HepG2 (cell line): ENCODE results near the gene PIEZO1. TPM values are rescaled to one million over a fixed set of nuclear protein-coding genes. Genes with fewer than 3 reads are reported as not detected.

ENCODE experiments used
- ADNP ChIP-seq: sonication (generic); formaldehyde crosslinking; IDR thresholded peaks from 2 replicates; pipeline ENCODE4 v1.4.0; 2020; ENCODE audit warnings: missing genetic modification reagents
- CBX2 ChIP-seq, 2 experiments: fragments of 200-600 bp in 1 of 2; sonication (generic); formaldehyde crosslinking in 1 of 2; IDR thresholded peaks; 2 replicates each; pipeline versions ENCODE4 v1.7.0 to v1.8.1; 2018 to 2022; ENCODE audit warnings: low read depth in 2 of 2, low read length in 1 of 2, mild to moderate bottlenecking in 1 of 2, missing genetic modification reagents in 1 of 2
- GATAD2A ChIP-seq: IDR thresholded peaks from 2 replicates; pipeline ENCODE4 v1.6.1; 2016
- NFE2 ChIP-seq: sonication (generic); formaldehyde crosslinking; IDR thresholded peaks from 2 replicates; pipeline ENCODE4 v1.4.0; 2020; ENCODE audit warnings: missing genetic modification reagents
- PATZ1 ChIP-seq: sonication (generic); formaldehyde crosslinking; IDR thresholded peaks from 2 replicates; pipeline ENCODE4 v1.4.0; 2020; ENCODE audit warnings: missing genetic modification reagents
- SOX5 ChIP-seq: IDR thresholded peaks from 2 replicates; pipeline ENCODE4 v1.6.1; 2016; ENCODE audit warnings: borderline replicate concordance
- STAG1 ChIP-seq: sonication (generic); formaldehyde crosslinking; IDR thresholded peaks from 2 replicates; pipeline ENCODE4 v1.4.0; 2020; ENCODE audit warnings: missing genetic modification reagents
- THAP9 ChIP-seq: sonication (generic); formaldehyde crosslinking; IDR thresholded peaks from 2 replicates; pipeline ENCODE4; 2020; ENCODE audit warnings: missing genetic modification reagents, mild to moderate bottlenecking, borderline replicate concordance
- TMF1 ChIP-seq: sonication (generic); formaldehyde crosslinking; IDR thresholded peaks from 2 replicates; pipeline ENCODE4 v1.8.1; 2022; ENCODE audit warnings: low read depth, missing genetic modification reagents
- XBP1 ChIP-seq: sonication (generic); formaldehyde crosslinking; IDR thresholded peaks from 2 replicates; pipeline ENCODE4 v1.5.0; 2020; ENCODE audit warnings: missing genetic modification reagents
- ZNF180 ChIP-seq: sonication (generic); formaldehyde crosslinking; IDR thresholded peaks from 2 replicates; pipeline ENCODE4 v1.4.0; 2020; ENCODE audit warnings: low read depth, missing genetic modification reagents, borderline replicate concordance
- ZNF205 ChIP-seq: IDR thresholded peaks from 2 replicates; pipeline ENCODE4 v1.6.1; 2018; ENCODE audit warnings: missing biosample characterization, missing genetic modification reagents
- ZNF234 ChIP-seq: sonication (generic); formaldehyde crosslinking; conservative IDR thresholded peaks from 2 replicates; pipeline ENCODE4 v1.5.1; 2020; ENCODE audit warnings: mild to moderate bottlenecking, missing genetic modification reagents
- ZNF253 ChIP-seq: sonication (generic); formaldehyde crosslinking; IDR thresholded peaks from 2 replicates; pipeline ENCODE4 v1.8.0; 2022; ENCODE audit warnings: mild to moderate bottlenecking, missing genetic modification reagents, borderline replicate concordance
- ZNF264 ChIP-seq: sonication (generic); formaldehyde crosslinking; IDR thresholded peaks from 2 replicates; pipeline ENCODE4 v1.4.0; 2020; ENCODE audit warnings: missing genetic modification reagents
- ZNF282 ChIP-seq: fragments of 450-650 bp; IDR thresholded peaks from 2 replicates; pipeline ENCODE4 v1.6.1; 2018; ENCODE audit not compliant: partially characterized antibody
- ZNF616 ChIP-seq: sonication (generic); formaldehyde crosslinking; IDR thresholded peaks from 2 replicates; pipeline ENCODE4 v1.5.0; 2020; ENCODE audit warnings: low read depth, mild to moderate bottlenecking, missing genetic modification reagents
- ZNF619 ChIP-seq: sonication (generic); formaldehyde crosslinking; IDR thresholded peaks from 2 replicates; pipeline ENCODE4 v1.4.0; 2020; ENCODE audit warnings: mild to moderate bottlenecking, missing genetic modification reagents
- ZNF672 ChIP-seq: sonication (generic); formaldehyde crosslinking; IDR thresholded peaks from 2 replicates; pipeline ENCODE4 v1.8.1; 2022; ENCODE audit warnings: missing genetic modification reagents
- ZNF703 ChIP-seq: sonication (generic); formaldehyde crosslinking; IDR thresholded peaks from 2 replicates; pipeline ENCODE4 v1.5.1; 2020; ENCODE audit warnings: missing genetic modification reagents, mild to moderate bottlenecking, moderate library complexity, borderline replicate concordance
- ZNF780A ChIP-seq: sonication (generic); formaldehyde crosslinking; IDR thresholded peaks from 2 replicates; pipeline ENCODE4 v1.8.0; 2022; ENCODE audit warnings: mild to moderate bottlenecking, missing genetic modification reagents, moderate library complexity
- ZZZ3 ChIP-seq: sonication (generic); formaldehyde crosslinking; IDR thresholded peaks from 2 replicates; pipeline ENCODE4 v1.4.0; 2020; ENCODE audit warnings: missing genetic modification reagents, mild to moderate bottlenecking, borderline replicate concordance
- polyA plus RNA-seq, 8 experiments: library from polyadenylated mRNA; depleted of rRNA in 3 of 8; stranded (reverse) in 7 of 8; unstranded in 1 of 8; fragments of >200 nt; fragmentation: Illumina TruSeq in 4 of 8; extraction: Trizol in 4 of 8; gene quantifications; 2 replicates each; pipeline versions ENCODE4 v1.2.1 to v1.2.3, GENCODE V29; 2011 to 2016; ENCODE audit warnings: low read depth in 4 of 8, missing spikeins in 1 of 8, mixed read lengths in 1 of 8; ENCODE audit not compliant: insufficient read depth in 1 of 8
- total RNA-seq, 5 experiments: library from RNA; depleted of rRNA; stranded (reverse); fragments of >200 nt; fragmentation: Illumina TruSeq; extraction: Trizol; gene quantifications; 2 replicates each; pipeline ENCODE4 v1.2.3, GENCODE V29; 2016; ENCODE audit warnings: low read depth in 1 of 5
- TF ChIP-seq, protein P1 (sequence below): fragments of 450-650 bp; IDR thresholded peaks from 2 replicates; pipeline ENCODE4 v1.6.1; 2017; ENCODE audit warnings: mild to moderate bottlenecking

The PIEZO1 gene
- total and polyA plus RNA-seq, 2 of the 13 experiments (the other 11 are each of a cell fraction or from before 2014, with no cell fraction given) = 67.9 to 85.0 TPM

GRCh38 chr16:88787579-88788314 lies 2.7 kb upstream of the PIEZO1 start (continued):
- TF ChIP-seq NFE2 (CRISPR knock-in tag) = no peak
- no peak for TF ChIP-seq ZNF180 (CRISPR knock-in tag)
- TF ChIP-seq THAP9 (CRISPR knock-in tag) = no peak
- no peak for TF ChIP-seq PATZ1 (CRISPR knock-in tag)
- peak; percentile 16; the same call in 1 of the 2 replicates for TF ChIP-seq SOX5
- no peak for TF ChIP-seq ZNF282
- TF ChIP-seq ZNF264 (CRISPR knock-in tag) = no peak; the same call in 1 of the 2 replicates
- no peak for TF ChIP-seq ZNF234 (CRISPR knock-in tag)
- TF ChIP-seq ZNF616 (CRISPR knock-in tag) = no peak
- no peak for TF ChIP-seq ZNF672 (CRISPR knock-in tag)
- TF ChIP-seq XBP1 (CRISPR knock-in tag) = no peak
- no peak for TF ChIP-seq ZNF205 (CRISPR knock-in tag)
- no peak for TF ChIP-seq ZNF703 (CRISPR knock-in tag)
- no peak for TF ChIP-seq STAG1 (CRISPR knock-in tag)
- no peak for TF ChIP-seq ZNF619
- no peak for TF ChIP-seq TMF1 (CRISPR knock-in tag)
- no peak for TF ChIP-seq CBX2 (IDR thresholded peaks at IDR 0.05; ENCODE audit: low read depth, low read length)
- no peak for TF ChIP-seq CBX2 (CRISPR knock-in tag; IDR thresholded peaks at IDR 0.05; ENCODE audit: low read depth)
- TF ChIP-seq ADNP = no peak
- no peak for TF ChIP-seq ZNF780A (CRISPR knock-in tag)
- no peak for TF ChIP-seq ZZZ3 (CRISPR knock-in tag)
- TF ChIP-seq, protein P1, sequence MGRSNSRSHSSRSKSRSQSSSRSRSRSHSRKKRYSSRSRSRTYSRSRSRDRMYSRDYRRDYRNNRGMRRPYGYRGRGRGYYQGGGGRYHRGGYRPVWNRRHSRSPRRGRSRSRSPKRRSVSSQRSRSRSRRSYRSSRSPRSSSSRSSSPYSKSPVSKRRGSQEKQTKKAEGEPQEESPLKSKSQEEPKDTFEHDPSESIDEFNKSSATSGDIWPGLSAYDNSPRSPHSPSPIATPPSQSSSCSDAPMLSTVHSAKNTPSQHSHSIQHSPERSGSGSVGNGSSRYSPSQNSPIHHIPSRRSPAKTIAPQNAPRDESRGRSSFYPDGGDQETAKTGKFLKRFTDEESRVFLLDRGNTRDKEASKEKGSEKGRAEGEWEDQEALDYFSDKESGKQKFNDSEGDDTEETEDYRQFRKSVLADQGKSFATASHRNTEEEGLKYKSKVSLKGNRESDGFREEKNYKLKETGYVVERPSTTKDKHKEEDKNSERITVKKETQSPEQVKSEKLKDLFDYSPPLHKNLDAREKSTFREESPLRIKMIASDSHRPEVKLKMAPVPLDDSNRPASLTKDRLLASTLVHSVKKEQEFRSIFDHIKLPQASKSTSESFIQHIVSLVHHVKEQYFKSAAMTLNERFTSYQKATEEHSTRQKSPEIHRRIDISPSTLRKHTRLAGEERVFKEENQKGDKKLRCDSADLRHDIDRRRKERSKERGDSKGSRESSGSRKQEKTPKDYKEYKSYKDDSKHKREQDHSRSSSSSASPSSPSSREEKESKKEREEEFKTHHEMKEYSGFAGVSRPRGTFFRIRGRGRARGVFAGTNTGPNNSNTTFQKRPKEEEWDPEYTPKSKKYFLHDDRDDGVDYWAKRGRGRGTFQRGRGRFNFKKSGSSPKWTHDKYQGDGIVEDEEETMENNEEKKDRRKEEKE = no peak
- TF ChIP-seq ZNF253 (CRISPR knock-in tag) = no peak
- peak; percentile 41; the same call in 1 of the 2 replicates for TF ChIP-seq GATAD2A (CRISPR knock-in tag)
